ENCODE measurements around the gene MAP2K5.

The MAP2K5 gene

DNA sequence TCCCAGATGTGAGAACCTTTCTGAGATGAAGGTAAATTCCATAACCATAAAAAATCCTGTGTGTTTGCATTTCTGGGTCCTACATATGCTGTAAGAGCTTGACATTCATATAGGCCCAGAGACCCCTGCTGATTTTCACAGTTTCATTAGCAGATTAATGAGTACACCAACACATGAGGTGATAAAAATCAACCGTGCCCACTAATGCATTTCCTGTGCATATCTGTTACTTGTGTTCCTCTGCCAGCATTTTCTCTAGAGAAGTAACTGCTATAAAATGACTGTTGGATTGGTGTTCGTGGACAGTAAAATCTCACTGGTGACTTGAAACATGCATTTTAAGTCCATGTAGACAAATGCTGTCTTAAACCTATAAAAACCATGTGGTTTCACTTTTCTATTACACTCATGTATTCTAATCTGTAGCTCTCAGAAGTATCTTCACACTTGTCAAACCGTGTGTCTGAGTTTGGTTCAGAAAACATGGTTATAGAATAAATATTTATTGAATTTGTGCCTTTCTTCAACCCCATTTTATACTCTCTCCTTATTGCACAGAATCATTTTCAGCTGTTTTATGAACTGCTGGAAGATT, 14.6 kb downstream of the MAP2K5 start:
- Histone ChIP-seq H2BK15ac (replicated peaks; ENCODE audit: low read depth) (no peak overlapping the region), H3K27ac (ENCODE audit: low read depth, low read length) (no peak overlapping the region), H2BK5ac (ENCODE audit: low read length) (no peak overlapping the region), H3K23ac (ENCODE audit: low read length) (no peak overlapping the region), H2AK5ac (ENCODE audit: low read length) (no peak overlapping the region), H2BK120ac (ENCODE audit: low read depth, low read length) (no peak overlapping the region), H3K4me3 (ENCODE audit: low read length) (no peak overlapping the region), H3K79me2 (ENCODE audit: control insufficient read depth, insufficient read depth, low read length) (no peaks in the 10 kb centered on the region), H3K4ac (ENCODE audit: low read depth, low read length) (no peak overlapping the region), H3K36me3 (ENCODE audit: control insufficient read depth, insufficient read depth, low read length) (no peaks in the 10 kb centered on the region), H3K9ac (ENCODE audit: low read length) (no peak overlapping the region), H3K4me1 (ENCODE audit: control insufficient read depth, low read depth, low read length) (no peaks in the 10 kb centered on the region), H3K79me1 (ENCODE audit: low read length) (no peaks in the 10 kb centered on the region), H3K18ac (ENCODE audit: low read length) (no peak overlapping the region), H3K4me2 (ENCODE audit: low read length) (no peak overlapping the region), H3K27me3 (ENCODE audit: insufficient read depth, low read length, poor library complexity) (no peaks in the 10 kb centered on the region), H4K8ac (ENCODE audit: low read depth, low read length) (no peak overlapping the region), H3K56ac (ENCODE audit: low read length) (no peak overlapping the region), H4K5ac (ENCODE audit: low read length) (no peak overlapping the region)
- WGBS (ENCODE audit: extremely low coverage, insufficient coverage, low lambda C conversion rate): no CpG with 5 or more reads among the region's 3 CpGs
- no peak for DNase-seq

DNA sequence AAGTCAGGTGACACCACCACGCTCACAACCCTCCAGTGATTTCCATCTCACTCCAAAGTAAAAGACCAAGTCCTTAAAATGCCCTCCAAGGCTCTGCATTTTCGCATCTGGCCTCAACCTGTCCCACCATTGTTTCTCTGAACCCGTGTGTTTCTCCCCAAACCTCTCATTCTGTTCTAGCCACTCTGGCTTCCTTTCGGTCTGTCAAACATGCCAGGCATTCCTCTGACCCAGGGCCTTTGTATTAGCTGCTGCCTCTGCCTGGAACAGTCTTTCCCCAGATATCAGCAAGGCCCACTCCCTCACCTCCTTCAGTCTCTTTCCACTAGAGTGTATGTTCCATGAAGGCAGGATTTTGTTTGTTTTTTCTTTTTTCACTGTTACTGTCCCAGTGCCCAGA, 16.0 kb downstream of the MAP2K5 start:
- H2BK15ac ChIP-seq (replicated peaks; ENCODE audit: low read depth): no peak overlapping the region
- no peak overlapping the region for H3K27ac ChIP-seq (ENCODE audit: low read depth, low read length)
- H2BK120ac ChIP-seq (ENCODE audit: low read depth, low read length): no peak overlapping the region
- H3K36me3 ChIP-seq (ENCODE audit: control insufficient read depth, insufficient read depth, low read length): no peaks in the 10 kb centered on the region
- no peak overlapping the region for H4K8ac ChIP-seq (ENCODE audit: low read depth, low read length)
- H3K4ac ChIP-seq (ENCODE audit: low read depth, low read length): no peak overlapping the region
- no peak overlapping the region for H3K4me3 ChIP-seq (ENCODE audit: low read length)
- H2AK5ac ChIP-seq (ENCODE audit: low read length): no peak overlapping the region
- H2BK5ac ChIP-seq (ENCODE audit: low read length): no peak overlapping the region
- H3K79me1 ChIP-seq (ENCODE audit: low read length): no peaks in the 10 kb centered on the region
- H3K79me2 ChIP-seq (ENCODE audit: control insufficient read depth, insufficient read depth, low read length): no peaks in the 10 kb centered on the region
- no peak overlapping the region for H3K9ac ChIP-seq (ENCODE audit: low read length)
- H4K5ac ChIP-seq (ENCODE audit: low read length): no peak overlapping the region
- no peak overlapping the region for H3K18ac ChIP-seq (ENCODE audit: low read length)
- no peak overlapping the region for H3K56ac ChIP-seq (ENCODE audit: low read length)
- no peaks in the 10 kb centered on the region for H3K4me1 ChIP-seq (ENCODE audit: control insufficient read depth, low read depth, low read length)
- H3K23ac ChIP-seq (ENCODE audit: low read length): no peak overlapping the region
- no CpG with 5 or more reads among the region's 4 CpGs for WGBS (ENCODE audit: extremely low coverage, insufficient coverage, low lambda C conversion rate)
- peak; percentile 76 for DNase-seq
- H3K4me2 ChIP-seq (ENCODE audit: low read length): no peak overlapping the region
- no peaks in the 10 kb centered on the region for H3K27me3 ChIP-seq (ENCODE audit: insufficient read depth, low read length, poor library complexity)

DNA sequence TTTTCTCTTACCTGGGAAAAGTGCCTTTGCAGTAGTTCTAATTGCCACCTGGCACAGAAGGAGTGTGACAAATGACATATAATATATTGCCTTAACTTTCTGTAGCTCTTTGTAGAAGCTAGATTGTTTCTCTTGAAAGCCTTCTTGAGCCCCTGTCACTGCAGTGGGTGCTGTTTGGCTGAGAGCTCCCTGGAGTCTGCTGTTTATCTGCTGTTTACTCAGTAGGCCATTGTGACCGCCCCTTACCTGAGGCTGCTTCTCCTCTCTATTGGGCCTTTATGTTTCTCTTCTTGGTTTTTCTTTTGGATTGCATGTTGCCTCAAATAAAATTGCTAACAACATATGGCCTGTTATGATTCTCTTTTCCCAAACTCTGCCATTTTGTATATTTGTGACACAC, 16.7 kb downstream of the MAP2K5 start:
- Histone ChIP-seq H3K23ac (ENCODE audit: low read length) (no peak overlapping the region), H3K36me3 (ENCODE audit: control insufficient read depth, insufficient read depth, low read length) (no peaks in the 10 kb centered on the region), H3K9ac (ENCODE audit: low read length) (no peak overlapping the region), H4K8ac (ENCODE audit: low read depth, low read length) (no peak overlapping the region), H3K27me3 (ENCODE audit: insufficient read depth, low read length, poor library complexity) (no peaks in the 10 kb centered on the region), H4K5ac (ENCODE audit: low read length) (no peak overlapping the region), H3K56ac (ENCODE audit: low read length) (no peak overlapping the region), H2BK5ac (ENCODE audit: low read length) (no peak overlapping the region), H3K4ac (ENCODE audit: low read depth, low read length) (no peak overlapping the region), H3K18ac (ENCODE audit: low read length) (no peak overlapping the region), H3K79me1 (ENCODE audit: low read length) (no peaks in the 10 kb centered on the region), H3K4me1 (ENCODE audit: control insufficient read depth, low read depth, low read length) (no peaks in the 10 kb centered on the region), H2BK120ac (ENCODE audit: low read depth, low read length) (no peak overlapping the region), H3K4me3 (ENCODE audit: low read length) (no peak overlapping the region), H2AK5ac (ENCODE audit: low read length) (no peak overlapping the region), H3K79me2 (ENCODE audit: control insufficient read depth, insufficient read depth, low read length) (no peaks in the 10 kb centered on the region), H2BK15ac (replicated peaks; ENCODE audit: low read depth) (no peak overlapping the region), H3K27ac (ENCODE audit: low read depth, low read length) (no peak overlapping the region), H3K4me2 (ENCODE audit: low read length) (no peak overlapping the region)
- WGBS (ENCODE audit: extremely low coverage, insufficient coverage, low lambda C conversion rate): no CpG with 5 or more reads among the region's 1 CpG
- no peak for DNase-seq

DNA sequence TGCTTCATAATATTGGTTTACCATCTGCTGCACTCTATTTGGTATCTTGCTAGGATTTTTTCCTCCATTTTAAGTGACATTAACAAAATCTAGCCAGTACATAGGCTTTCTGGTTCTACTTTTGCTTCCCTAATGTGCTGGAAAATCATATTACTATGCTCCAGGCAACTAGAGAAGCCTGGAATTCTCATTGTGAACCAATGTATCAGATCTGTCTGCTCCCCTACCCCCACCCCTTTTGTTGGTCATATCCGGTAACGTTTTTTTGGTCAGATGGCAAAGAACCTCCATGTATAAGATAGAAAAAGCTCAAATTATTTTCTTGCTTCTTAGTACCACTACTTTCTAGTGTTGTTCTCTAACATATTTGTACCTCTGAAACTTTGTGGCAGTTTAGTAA, 17.1 kb downstream of the MAP2K5 start:
- H3K4me1 ChIP-seq (ENCODE audit: control insufficient read depth, low read depth, low read length): no peaks in the 10 kb centered on the region
- no peak overlapping the region for H2BK15ac ChIP-seq (replicated peaks; ENCODE audit: low read depth)
- H3K79me2 ChIP-seq (ENCODE audit: control insufficient read depth, insufficient read depth, low read length): no peaks in the 10 kb centered on the region
- no peak overlapping the region for H4K5ac ChIP-seq (ENCODE audit: low read length)
- no peak overlapping the region for H4K8ac ChIP-seq (ENCODE audit: low read depth, low read length)
- no peaks in the 10 kb centered on the region for H3K79me1 ChIP-seq (ENCODE audit: low read length)
- H3K4me2 ChIP-seq (ENCODE audit: low read length): no peak overlapping the region
- no peak overlapping the region for H3K18ac ChIP-seq (ENCODE audit: low read length)
- H3K27ac ChIP-seq (ENCODE audit: low read depth, low read length): no peak overlapping the region
- H3K27me3 ChIP-seq (ENCODE audit: insufficient read depth, low read length, poor library complexity): no peaks in the 10 kb centered on the region
- no peak overlapping the region for H3K4ac ChIP-seq (ENCODE audit: low read depth, low read length)
- H3K9ac ChIP-seq (ENCODE audit: low read length): no peak overlapping the region
- DNase-seq: no peak
- no peak overlapping the region for H3K56ac ChIP-seq (ENCODE audit: low read length)
- H3K4me3 ChIP-seq (ENCODE audit: low read length): no peak overlapping the region
- H2AK5ac ChIP-seq (ENCODE audit: low read length): no peak overlapping the region
- WGBS (ENCODE audit: extremely low coverage, insufficient coverage, low lambda C conversion rate): no CpG with 5 or more reads among the region's 2 CpGs
- no peak overlapping the region for H3K23ac ChIP-seq (ENCODE audit: low read length)
- no peaks in the 10 kb centered on the region for H3K36me3 ChIP-seq (ENCODE audit: control insufficient read depth, insufficient read depth, low read length)
- H2BK5ac ChIP-seq (ENCODE audit: low read length): no peak overlapping the region
- H2BK120ac ChIP-seq (ENCODE audit: low read depth, low read length): no peak overlapping the region

DNA sequence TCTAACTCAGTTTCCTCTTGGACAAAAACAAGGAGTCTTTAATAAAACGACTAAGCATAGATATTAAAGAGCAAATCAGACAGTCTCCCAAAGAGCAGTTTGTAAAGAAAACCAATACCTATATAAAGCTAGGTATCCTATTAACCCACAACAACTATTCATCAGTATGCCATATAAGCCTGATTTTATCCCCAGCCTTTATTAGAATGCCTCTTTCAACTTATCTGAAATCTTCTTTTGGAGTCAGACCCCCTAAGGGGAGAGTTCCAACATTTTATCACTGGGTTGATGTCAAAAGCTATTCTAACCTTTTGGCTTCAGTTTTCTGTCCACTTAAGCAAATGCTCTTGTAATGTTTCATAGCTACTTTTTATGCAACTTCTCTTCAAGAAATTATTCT, 17.8 kb downstream of the MAP2K5 start:
- Histone ChIP-seq H2BK120ac (ENCODE audit: low read depth, low read length) (no peak overlapping the region), H3K9ac (ENCODE audit: low read length) (no peak overlapping the region), H3K79me2 (ENCODE audit: control insufficient read depth, insufficient read depth, low read length) (no peaks in the 10 kb centered on the region), H3K4me1 (ENCODE audit: control insufficient read depth, low read depth, low read length) (no peaks in the 10 kb centered on the region), H2AK5ac (ENCODE audit: low read length) (no peak overlapping the region), H3K23ac (ENCODE audit: low read length) (no peak overlapping the region), H4K8ac (ENCODE audit: low read depth, low read length) (no peak overlapping the region), H3K79me1 (ENCODE audit: low read length) (no peaks in the 10 kb centered on the region), H3K36me3 (ENCODE audit: control insufficient read depth, insufficient read depth, low read length) (no peaks in the 10 kb centered on the region), H3K27me3 (ENCODE audit: insufficient read depth, low read length, poor library complexity) (no peaks in the 10 kb centered on the region), H3K4ac (ENCODE audit: low read depth, low read length) (no peak overlapping the region), H3K18ac (ENCODE audit: low read length) (no peak overlapping the region), H3K56ac (ENCODE audit: low read length) (no peak overlapping the region), H3K4me3 (ENCODE audit: low read length) (no peak overlapping the region), H2BK5ac (ENCODE audit: low read length) (no peak overlapping the region), H3K4me2 (ENCODE audit: low read length) (no peak overlapping the region), H2BK15ac (replicated peaks; ENCODE audit: low read depth) (no peak overlapping the region), H3K27ac (ENCODE audit: low read depth, low read length) (no peak overlapping the region), H4K5ac (ENCODE audit: low read length) (no peak overlapping the region)
- no CpG with 5 or more reads among the region's 1 CpG for WGBS (ENCODE audit: extremely low coverage, insufficient coverage, low lambda C conversion rate)
- DNase-seq: no peak

DNA sequence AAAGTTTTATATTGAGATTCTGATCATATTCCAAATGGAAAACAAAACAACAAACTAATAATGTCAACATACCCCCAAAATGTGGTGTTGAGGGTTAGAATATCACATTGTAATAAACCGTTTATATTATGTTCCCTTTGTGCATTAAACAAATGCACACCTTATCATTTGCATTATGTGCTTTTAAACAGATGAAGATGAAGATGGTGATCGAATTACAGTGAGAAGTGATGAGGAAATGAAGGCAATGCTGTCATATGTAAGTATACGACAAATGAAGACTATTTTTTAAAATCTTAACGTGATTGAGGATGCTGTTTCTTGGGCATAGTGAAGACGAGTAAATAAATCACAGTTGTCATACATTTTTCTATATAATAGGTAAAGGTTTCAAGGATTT, 20.6 kb downstream of the MAP2K5 start:
- Histone ChIP-seq H2BK5ac (ENCODE audit: low read length) (no peak overlapping the region), H3K79me2 (ENCODE audit: control insufficient read depth, insufficient read depth, low read length) (no peaks in the 10 kb centered on the region), H3K27me3 (ENCODE audit: insufficient read depth, low read length, poor library complexity) (no peaks in the 10 kb centered on the region), H3K4me2 (ENCODE audit: low read length) (no peak overlapping the region), H3K23ac (ENCODE audit: low read length) (no peak overlapping the region), H3K4me3 (ENCODE audit: low read length) (no peak overlapping the region), H3K18ac (ENCODE audit: low read length) (no peak overlapping the region), H3K4me1 (ENCODE audit: control insufficient read depth, low read depth, low read length) (no peaks in the 10 kb centered on the region), H2BK120ac (ENCODE audit: low read depth, low read length) (no peak overlapping the region), H4K5ac (ENCODE audit: low read length) (no peak overlapping the region), H3K9ac (ENCODE audit: low read length) (no peak overlapping the region), H3K36me3 (ENCODE audit: control insufficient read depth, insufficient read depth, low read length) (no peaks in the 10 kb centered on the region), H2AK5ac (ENCODE audit: low read length) (no peak overlapping the region), H3K56ac (ENCODE audit: low read length) (no peak overlapping the region), H4K8ac (ENCODE audit: low read depth, low read length) (no peak overlapping the region), H3K4ac (ENCODE audit: low read depth, low read length) (no peak overlapping the region), H3K79me1 (ENCODE audit: low read length) (no peaks in the 10 kb centered on the region), H3K27ac (ENCODE audit: low read depth, low read length) (no peak overlapping the region), H2BK15ac (replicated peaks; ENCODE audit: low read depth) (no peak overlapping the region)
- no CpG with 5 or more reads among the region's 5 CpGs for WGBS (ENCODE audit: extremely low coverage, insufficient coverage, low lambda C conversion rate)
- DNase-seq: no peak
